HG03139 (cell line): ENCODE data around the gene SRGAP2C.
"Not testable (repeated sequence)": the region's sequence is repeated elsewhere in the genome, so short reads cannot be mapped to it uniquely, and the experiment has no call there.

ENCODE experiments used
- ATAC-seq: cut with Tn5 transposase; IDR thresholded peaks from one replicate; pipeline ENCODE4 v1.9.1; 2021; ENCODE audit not compliant: unreplicated experiment

Gene SRGAP2C

DNA sequence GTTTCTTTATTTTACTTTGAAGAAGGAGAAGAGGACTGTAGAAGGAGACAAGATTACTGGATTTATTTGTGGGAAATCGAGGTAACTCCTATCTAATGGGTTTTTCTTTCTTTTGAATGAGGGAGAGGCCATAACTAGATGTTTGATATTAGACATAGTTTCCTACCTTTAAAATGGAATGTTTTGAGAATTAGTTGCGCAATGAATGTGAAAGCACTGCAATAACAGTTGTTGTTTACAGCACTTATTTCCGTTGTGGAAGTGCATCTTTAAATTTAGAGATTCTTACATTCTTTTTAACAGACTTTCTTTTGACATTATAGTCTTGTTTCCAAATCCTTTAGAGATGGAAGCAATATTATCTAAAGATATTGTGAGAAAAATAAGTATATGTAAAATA is 229.0 kb downstream of the SRGAP2C start:
- no peak for ATAC-seq

GRCh38 chr1:121414905-121415304 is 230.1 kb downstream of the SRGAP2C start:
- no peak for ATAC-seq

DNA sequence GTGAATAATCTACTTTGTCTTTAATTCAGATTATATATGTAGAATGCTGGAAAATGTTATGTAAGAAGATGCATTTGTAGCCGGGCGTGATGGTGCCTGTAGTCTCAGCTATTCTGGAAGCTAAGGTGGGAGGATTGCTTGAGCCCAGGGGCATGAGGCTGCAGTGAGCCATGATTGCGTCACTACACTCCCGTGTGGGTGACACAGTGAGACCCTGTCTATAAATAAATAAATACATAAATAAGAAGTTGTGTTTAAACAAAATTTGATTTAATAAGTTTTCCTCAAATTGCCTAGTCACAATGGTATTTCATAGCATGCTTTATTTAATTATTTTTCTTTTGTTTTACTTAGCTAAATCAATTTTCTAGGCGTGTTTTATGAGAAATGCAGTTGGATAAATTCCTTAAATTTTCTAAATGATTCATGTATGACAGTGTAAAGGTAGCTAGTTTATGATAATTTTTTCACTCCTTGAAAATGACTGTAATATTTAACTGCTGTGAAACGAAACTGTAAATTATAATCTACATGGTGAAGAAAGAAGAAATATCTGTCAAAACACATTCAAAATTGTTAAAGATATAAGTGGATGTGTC is 232.6 kb downstream of the SRGAP2C start:
- no peak for ATAC-seq

DNA sequence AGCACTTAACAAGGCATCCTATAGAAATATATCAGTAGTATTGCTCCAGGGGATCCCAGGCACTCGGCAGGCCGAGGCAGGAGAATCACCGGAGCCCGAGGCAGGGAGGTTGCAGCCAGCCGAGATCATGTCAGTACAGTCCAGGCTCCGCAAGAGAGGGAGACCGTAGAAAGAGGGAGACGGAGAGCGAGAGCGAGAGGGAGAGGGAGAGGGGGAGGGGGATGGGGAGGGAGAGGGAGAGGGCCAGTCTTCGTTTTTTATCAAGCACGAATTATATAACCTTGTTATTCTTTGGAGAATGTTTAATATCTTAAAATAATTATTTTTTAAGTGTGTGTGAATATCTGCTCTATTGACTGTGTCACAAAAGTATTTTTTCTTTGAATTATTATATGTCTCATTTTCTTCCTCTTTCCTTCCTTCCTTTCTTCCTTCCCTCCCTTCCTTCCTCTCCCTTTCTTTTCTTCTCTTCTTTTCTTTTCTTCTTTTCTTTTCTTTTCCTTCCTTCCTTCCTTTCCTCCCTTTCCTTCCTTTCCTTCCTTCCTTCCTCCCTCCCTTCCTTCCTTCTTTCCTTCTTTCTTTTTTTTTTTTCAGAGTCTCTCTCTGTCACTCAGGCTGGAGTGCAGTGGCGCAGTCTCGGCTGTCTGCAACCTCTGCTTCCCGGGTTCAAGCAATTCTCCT is 233.7 kb downstream of the SRGAP2C start:
- ATAC-seq, result no peak

DNA sequence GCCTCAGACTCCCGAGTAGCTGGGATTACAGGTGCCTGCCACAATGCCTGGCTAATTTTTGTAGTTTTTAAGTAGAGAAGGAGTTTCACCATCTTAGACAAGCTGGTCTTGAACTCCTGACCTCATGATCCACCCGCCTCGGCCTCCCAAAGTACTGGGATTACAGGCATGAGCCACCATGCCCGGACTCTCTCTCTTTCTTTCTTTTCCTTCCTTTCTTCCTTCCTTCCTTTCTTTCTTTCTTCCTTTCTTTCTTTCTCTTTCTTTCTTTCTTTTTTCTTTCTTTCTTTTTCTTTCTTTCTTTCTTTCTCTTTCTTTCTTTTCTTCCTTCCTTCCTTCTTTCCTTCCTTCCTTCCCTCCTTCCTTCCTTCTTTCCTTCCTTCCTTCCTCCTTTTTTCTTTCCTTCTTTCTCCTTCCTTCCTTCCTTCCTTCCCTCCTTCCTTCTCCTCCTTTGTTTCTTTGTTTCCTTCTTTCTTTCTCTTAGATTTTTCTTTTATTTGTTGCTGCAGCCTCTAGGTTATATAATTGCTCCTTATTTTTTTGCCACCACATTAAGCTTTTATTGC is 234.4 kb downstream of the SRGAP2C start:
- not testable (repeated sequence) for ATAC-seq

- not testable (repeated sequence) for ATAC-seq
Observed at GRCh38 chr1:121421490-121421889, 236.7 kb downstream of the SRGAP2C start.

DNA sequence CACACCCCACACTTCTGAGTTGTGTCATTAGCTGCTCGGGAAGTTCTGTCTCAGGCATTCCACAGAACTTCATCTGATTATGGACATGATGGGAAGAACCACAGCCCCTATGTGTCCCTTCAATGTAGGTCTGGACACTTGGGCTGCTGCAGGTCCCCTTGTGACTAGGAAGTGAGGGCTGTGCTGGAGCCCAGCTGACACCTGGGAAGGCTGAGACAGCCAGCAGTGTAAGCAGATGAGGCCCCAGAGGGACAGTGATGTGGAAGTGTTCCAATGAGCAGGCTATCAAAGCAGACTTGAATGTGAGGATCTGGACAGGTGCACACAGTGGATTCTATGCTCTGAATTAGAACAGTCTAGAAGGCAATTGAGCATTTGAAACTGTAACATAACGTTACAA is 239.2 kb downstream of the SRGAP2C start:
- not testable (repeated sequence) for ATAC-seq

GRCh38 chr1:121433517-121433916 is 248.7 kb downstream of the SRGAP2C start:
- not testable (repeated sequence) for ATAC-seq

DNA sequence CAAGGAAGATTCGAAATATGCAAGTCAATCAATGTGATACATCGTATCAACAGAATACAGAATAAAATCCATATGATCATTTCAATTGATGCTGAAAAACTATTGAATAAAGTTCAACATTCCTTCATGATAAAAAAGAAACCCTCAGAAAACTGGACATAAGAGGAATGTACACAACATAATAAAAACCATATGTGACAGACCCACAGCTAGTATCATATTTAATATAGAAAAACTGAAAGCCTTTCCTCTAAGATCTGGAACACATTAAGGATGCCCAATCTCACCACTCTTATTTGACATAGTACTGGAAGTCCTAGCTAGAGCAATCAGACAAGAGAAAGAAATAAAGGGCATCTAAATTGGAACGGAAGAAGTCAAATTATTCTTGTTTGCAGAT is 254.1 kb downstream of the SRGAP2C start:
- not testable (repeated sequence) for ATAC-seq

- no peak for ATAC-seq
Observed at GRCh38 chr1:121440993-121441392, 256.2 kb downstream of the SRGAP2C start.
